22Rv1 (cell line): ENCODE measurements around the gene PROSER2.

Source experiments
- H3K27ac ChIP-seq: fragments of 450-650 bp; 2 replicates; pipeline ENCODE4 v1.5.1; 2017
- ZFX ChIP-seq: fragments of 450-650 bp; IDR thresholded peaks from 2 replicates; pipeline ENCODE4 v1.6.1; 2017; ENCODE audit warnings: antibody characterized with exemption, borderline replicate concordance
- TF ChIP-seq, protein P1 (sequence below): fragments of 450-650 bp; IDR thresholded peaks from 2 replicates; pipeline ENCODE4 v1.5.1; 2017; ENCODE audit warnings: mild to moderate bottlenecking

The PROSER2 gene

GRCh38 chr10:11879387-11880094 is 56.4 kb downstream of the PROSER2 start:
- TF ChIP-seq, protein P1, sequence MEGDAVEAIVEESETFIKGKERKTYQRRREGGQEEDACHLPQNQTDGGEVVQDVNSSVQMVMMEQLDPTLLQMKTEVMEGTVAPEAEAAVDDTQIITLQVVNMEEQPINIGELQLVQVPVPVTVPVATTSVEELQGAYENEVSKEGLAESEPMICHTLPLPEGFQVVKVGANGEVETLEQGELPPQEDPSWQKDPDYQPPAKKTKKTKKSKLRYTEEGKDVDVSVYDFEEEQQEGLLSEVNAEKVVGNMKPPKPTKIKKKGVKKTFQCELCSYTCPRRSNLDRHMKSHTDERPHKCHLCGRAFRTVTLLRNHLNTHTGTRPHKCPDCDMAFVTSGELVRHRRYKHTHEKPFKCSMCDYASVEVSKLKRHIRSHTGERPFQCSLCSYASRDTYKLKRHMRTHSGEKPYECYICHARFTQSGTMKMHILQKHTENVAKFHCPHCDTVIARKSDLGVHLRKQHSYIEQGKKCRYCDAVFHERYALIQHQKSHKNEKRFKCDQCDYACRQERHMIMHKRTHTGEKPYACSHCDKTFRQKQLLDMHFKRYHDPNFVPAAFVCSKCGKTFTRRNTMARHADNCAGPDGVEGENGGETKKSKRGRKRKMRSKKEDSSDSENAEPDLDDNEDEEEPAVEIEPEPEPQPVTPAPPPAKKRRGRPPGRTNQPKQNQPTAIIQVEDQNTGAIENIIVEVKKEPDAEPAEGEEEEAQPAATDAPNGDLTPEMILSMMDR, result no peak
- no peak overlapping the region for H3K27ac ChIP-seq

- TF ChIP-seq, protein P1, result no peak
- TF ChIP-seq ZFX, result no peak
- H3K27ac ChIP-seq, result no peak overlapping the region
Observed at GRCh38 chr10:11880151-11881029, 57.2 kb downstream of the PROSER2 start.

GRCh38 chr10:11881030-11881476 is 57.9 kb downstream of the PROSER2 start:
- TF ChIP-seq ZFX, result no peak
- TF ChIP-seq, protein P1, result no peak
- no peak overlapping the region for H3K27ac ChIP-seq

DNA sequence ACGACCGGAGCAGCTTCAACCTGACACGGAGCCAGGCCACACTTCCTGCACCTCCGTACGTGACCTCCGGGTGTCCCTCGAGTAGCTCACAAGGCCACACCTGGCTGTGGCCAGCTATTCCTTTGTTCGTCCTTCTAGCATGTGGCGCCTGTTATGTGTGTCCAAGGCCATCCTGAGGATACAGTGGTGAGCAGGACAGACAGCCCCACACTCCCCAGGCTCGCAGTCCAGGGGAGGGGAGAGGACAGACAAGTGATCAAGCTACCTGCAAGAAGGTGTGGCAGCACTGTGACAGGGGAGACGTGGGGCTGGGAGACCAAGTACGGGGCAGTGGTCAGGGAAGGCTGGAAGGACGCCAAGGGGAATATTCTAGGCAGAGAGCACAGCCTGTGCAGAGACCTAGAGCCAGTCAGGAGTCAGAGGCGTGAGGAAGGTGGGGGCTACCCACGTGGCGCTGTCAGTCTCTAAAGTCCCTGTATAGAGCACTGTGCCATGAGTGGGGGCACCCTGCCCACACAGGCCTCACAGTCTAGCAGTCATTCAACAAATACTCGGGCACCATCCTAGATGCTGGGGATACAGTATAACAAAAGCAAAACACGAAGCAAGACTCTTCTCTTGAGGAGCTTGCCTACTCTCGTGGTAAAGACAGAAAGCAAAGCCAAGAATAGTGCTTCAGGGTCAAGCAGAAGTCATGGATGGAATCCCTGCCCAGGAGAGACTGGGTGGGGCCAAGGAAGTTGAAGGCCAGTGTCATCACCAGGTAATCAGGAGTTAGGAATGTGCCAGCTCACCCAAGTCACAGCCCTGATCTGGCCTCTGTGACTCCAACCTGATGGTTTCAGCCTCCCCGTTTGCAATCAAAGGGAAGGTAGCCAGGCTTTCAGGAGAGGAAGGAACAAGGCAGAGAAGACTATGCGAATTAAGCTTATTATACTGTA is 58.6 kb downstream of the PROSER2 start:
- TF ChIP-seq, protein P1, result no peak
- TF ChIP-seq ZFX, result no peak
- no peak overlapping the region for H3K27ac ChIP-seq

- no peak overlapping the region for H3K27ac ChIP-seq
- no peak for TF ChIP-seq ZFX
- TF ChIP-seq, protein P1, result no peak
Observed at GRCh38 chr10:11882646-11883375, 59.7 kb downstream of the PROSER2 start.

- H3K27ac ChIP-seq, result no peak overlapping the region
- TF ChIP-seq, protein P1, result no peak
- no peak for TF ChIP-seq ZFX
Observed at GRCh38 chr10:11884706-11885423, 61.7 kb downstream of the PROSER2 start.
